ENCODE data around the gene NUDT16L1. TPM values are rescaled to one million over a fixed set of nuclear protein-coding genes. Genes with fewer than 3 reads are reported as not detected.

The NUDT16L1 gene
- polyA plus RNA-seq, 1 donor from 2014 or later: 125 TPM

- TF ChIP-seq CTCF (IDR thresholded peaks at IDR 0.05; ENCODE audit: poor library complexity, severe bottlenecking): no peak
- no peak for TF ChIP-seq POLR2AphosphoS5 (IDR thresholded peaks at IDR 0.05)
- TF ChIP-seq SMC3 (conservative IDR thresholded peaks at IDR 0.05; ENCODE audit: poor library complexity): no peak
- TF ChIP-seq, protein P1, sequence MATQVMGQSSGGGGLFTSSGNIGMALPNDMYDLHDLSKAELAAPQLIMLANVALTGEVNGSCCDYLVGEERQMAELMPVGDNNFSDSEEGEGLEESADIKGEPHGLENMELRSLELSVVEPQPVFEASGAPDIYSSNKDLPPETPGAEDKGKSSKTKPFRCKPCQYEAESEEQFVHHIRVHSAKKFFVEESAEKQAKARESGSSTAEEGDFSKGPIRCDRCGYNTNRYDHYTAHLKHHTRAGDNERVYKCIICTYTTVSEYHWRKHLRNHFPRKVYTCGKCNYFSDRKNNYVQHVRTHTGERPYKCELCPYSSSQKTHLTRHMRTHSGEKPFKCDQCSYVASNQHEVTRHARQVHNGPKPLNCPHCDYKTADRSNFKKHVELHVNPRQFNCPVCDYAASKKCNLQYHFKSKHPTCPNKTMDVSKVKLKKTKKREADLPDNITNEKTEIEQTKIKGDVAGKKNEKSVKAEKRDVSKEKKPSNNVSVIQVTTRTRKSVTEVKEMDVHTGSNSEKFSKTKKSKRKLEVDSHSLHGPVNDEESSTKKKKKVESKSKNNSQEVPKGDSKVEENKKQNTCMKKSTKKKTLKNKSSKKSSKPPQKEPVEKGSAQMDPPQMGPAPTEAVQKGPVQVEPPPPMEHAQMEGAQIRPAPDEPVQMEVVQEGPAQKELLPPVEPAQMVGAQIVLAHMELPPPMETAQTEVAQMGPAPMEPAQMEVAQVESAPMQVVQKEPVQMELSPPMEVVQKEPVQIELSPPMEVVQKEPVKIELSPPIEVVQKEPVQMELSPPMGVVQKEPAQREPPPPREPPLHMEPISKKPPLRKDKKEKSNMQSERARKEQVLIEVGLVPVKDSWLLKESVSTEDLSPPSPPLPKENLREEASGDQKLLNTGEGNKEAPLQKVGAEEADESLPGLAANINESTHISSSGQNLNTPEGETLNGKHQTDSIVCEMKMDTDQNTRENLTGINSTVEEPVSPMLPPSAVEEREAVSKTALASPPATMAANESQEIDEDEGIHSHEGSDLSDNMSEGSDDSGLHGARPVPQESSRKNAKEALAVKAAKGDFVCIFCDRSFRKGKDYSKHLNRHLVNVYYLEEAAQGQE (IDR thresholded peaks at IDR 0.05; ENCODE audit: borderline replicate concordance): no peak
- TF ChIP-seq RAD21 (conservative IDR thresholded peaks at IDR 0.05): no peak
- TF ChIP-seq TAF1 (IDR thresholded peaks at IDR 0.05; ENCODE audit: low read depth): no peak
- no peak for TF ChIP-seq MXI1 (conservative IDR thresholded peaks at IDR 0.05; ENCODE audit: poor library complexity, severe bottlenecking)
- TF ChIP-seq EZH2 (IDR thresholded peaks at IDR 0.05; ENCODE audit: borderline replicate concordance, insufficient read depth, low read length, poor library complexity, severe bottlenecking): no peak
- TF ChIP-seq EP300 (conservative IDR thresholded peaks at IDR 0.05; ENCODE audit: poor library complexity, severe bottlenecking): no peak
- no peak overlapping the region for H3K4me2 ChIP-seq (ENCODE audit: low read length)
- no peaks in the 10 kb centered on the region for H4K20me1 ChIP-seq (ENCODE audit: insufficient read depth)
- H3K36me3 ChIP-seq (ENCODE audit: insufficient read depth, low read length): no peaks in the 10 kb centered on the region
- no peaks in the 10 kb centered on the region for H3K79me2 ChIP-seq (replicated peaks; ENCODE audit: insufficient read depth, low read length)
- H3F3A ChIP-seq (ENCODE audit: insufficient read depth, low read length, poor library complexity, severe bottlenecking): no peaks in the 10 kb centered on the region
- H2AFZ ChIP-seq (ENCODE audit: low read depth, low read length): no peak overlapping the region
- no peaks in the 10 kb centered on the region for H3K27me3 ChIP-seq (ENCODE audit: insufficient read depth, low read depth, low read length)
- H3K9me3 ChIP-seq (ENCODE audit: low read length): no peaks in the 10 kb centered on the region
- no peak overlapping the region for H3K27ac ChIP-seq (ENCODE audit: low read length)
- H3K9ac ChIP-seq (ENCODE audit: low read length): no peak overlapping the region
- no peaks in the 10 kb centered on the region for H3K9me2 ChIP-seq (ENCODE audit: insufficient read depth, low read length)
- H3K4me3 ChIP-seq (ENCODE audit: low read length): no peak overlapping the region
Measured at GRCh38 chr16:4684058-4684715, 9.2 kb upstream of the NUDT16L1 start.

DNA sequence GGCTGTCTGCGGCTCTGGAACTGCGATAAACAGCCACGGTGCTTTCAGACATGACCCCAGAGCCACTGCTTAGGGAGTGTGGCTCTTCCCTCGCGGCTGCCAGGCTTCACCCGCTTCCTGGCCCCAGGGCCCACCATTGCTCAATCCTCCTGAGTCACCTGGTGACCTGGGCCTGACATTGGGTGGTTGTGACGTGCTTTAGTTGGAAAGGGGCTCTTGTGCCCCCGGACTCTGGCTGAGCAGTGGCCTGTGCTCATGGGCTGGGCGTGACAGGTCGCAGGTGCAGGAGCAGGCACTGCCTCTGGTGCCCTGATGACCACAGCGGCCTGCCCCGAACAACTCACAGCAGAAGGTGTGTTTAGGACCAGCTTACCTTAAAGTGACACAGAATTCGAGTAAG is 8.6 kb upstream of the NUDT16L1 start:
- no peak for TF ChIP-seq MXI1 (conservative IDR thresholded peaks at IDR 0.05; ENCODE audit: poor library complexity, severe bottlenecking)
- TF ChIP-seq SMC3 (conservative IDR thresholded peaks at IDR 0.05; ENCODE audit: poor library complexity): no peak
- TF ChIP-seq TAF1 (IDR thresholded peaks at IDR 0.05; ENCODE audit: low read depth): no peak
- no peak for TF ChIP-seq EZH2 (IDR thresholded peaks at IDR 0.05; ENCODE audit: borderline replicate concordance, insufficient read depth, low read length, poor library complexity, severe bottlenecking)
- TF ChIP-seq, protein P1 (IDR thresholded peaks at IDR 0.05; ENCODE audit: borderline replicate concordance): no peak
- no peak for TF ChIP-seq EP300 (conservative IDR thresholded peaks at IDR 0.05; ENCODE audit: poor library complexity, severe bottlenecking)
- TF ChIP-seq RAD21 (conservative IDR thresholded peaks at IDR 0.05): no peak
- TF ChIP-seq POLR2AphosphoS5 (IDR thresholded peaks at IDR 0.05): no peak
- no peak for TF ChIP-seq CTCF (IDR thresholded peaks at IDR 0.05; ENCODE audit: poor library complexity, severe bottlenecking)
- Histone ChIP-seq H3F3A (ENCODE audit: insufficient read depth, low read length, poor library complexity, severe bottlenecking) (no peaks in the 10 kb centered on the region), H4K20me1 (ENCODE audit: insufficient read depth) (no peaks in the 10 kb centered on the region), H3K27me3 (ENCODE audit: insufficient read depth, low read depth, low read length) (no peaks in the 10 kb centered on the region), H3K9me3 (ENCODE audit: low read length) (no peaks in the 10 kb centered on the region), H3K4me3 (ENCODE audit: low read length) (no peak overlapping the region), H3K36me3 (ENCODE audit: insufficient read depth, low read length) (no peaks in the 10 kb centered on the region), H3K4me2 (ENCODE audit: low read length) (no peak overlapping the region), H3K9me2 (ENCODE audit: insufficient read depth, low read length) (no peaks in the 10 kb centered on the region), H3K79me2 (replicated peaks; ENCODE audit: insufficient read depth, low read length) (no peaks in the 10 kb centered on the region), H3K27ac (ENCODE audit: low read length) (no peak overlapping the region), H2AFZ (ENCODE audit: low read depth, low read length) (no peak overlapping the region), H3K9ac (ENCODE audit: low read length) (no peak overlapping the region)
